ENCODE data around the gene C19orf38.

The C19orf38 gene

GRCh38 chr19:10915130-10916091, 67.2 kb downstream of the C19orf38 start:
- no peak for DNase-seq

DNA sequence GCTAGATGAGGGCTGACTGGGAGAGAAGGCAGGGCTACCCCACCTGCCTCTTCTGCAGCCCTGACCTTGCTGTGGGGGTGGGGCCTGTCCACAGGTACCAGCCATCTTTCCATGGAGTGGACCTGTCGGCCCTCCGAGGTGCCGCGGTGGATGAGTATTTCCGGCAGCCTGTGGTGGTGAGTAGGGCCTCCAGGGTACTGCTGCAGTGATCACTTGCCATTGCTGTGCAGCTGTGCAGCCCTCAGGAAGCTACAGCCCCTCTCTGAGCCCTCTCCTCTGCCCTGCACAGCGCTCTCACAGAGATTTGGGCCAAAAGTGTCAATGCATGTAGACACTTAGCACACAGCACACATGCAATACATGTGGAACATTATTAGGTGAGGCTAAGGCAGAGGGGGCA, 68.4 kb downstream of the C19orf38 start:
- no peak for DNase-seq

- no peak for DNase-seq
Measured at GRCh38 chr19:10918359-10918758, 70.1 kb downstream of the C19orf38 start.

Measured in hematopoietic multipotent progenitor cell treated with erythropoietin and hydrocortisone succinate and interleukin-3 and kit ligand, for 4 days (in vitro differentiated cells).